Liver (tissue), 3 donors: ENCODE measurements around the gene ZNF423.

Source experiments
- CTCF ChIP-seq: fragments of 150-350 bp; IDR thresholded peaks from 2 replicates; pipeline ENCODE4 v1.5.1; 2017; ENCODE audit warnings: improper control_type of control experiment, low read depth, low read length; ENCODE audit not compliant: missing input control
- EGR1 ChIP-seq, 2 donors: IDR thresholded peaks; 2 replicates each; pipeline ENCODE4 v1.6.1; 2016 to 2018; ENCODE audit warnings: antibody characterized with exemption in 2 of 2, low read depth in 2 of 2
- MAX ChIP-seq: IDR thresholded peaks from 2 replicates; pipeline ENCODE4 v1.6.1; 2016; ENCODE audit warnings: antibody characterized with exemption
- NR2F2 ChIP-seq: IDR thresholded peaks from 2 replicates; pipeline ENCODE4 v1.6.1; 2016; ENCODE audit warnings: antibody characterized with exemption
- RAD21 ChIP-seq, 2 donors: IDR thresholded peaks; 2 replicates each; pipeline ENCODE4 v1.6.1; 2016; ENCODE audit warnings: antibody characterized with exemption in 2 of 2, mild to moderate bottlenecking in 2 of 2
- REST ChIP-seq: IDR thresholded peaks from 2 replicates; pipeline ENCODE4 v1.6.1; 2016; ENCODE audit warnings: antibody characterized with exemption, mild to moderate bottlenecking
- YY1 ChIP-seq: IDR thresholded peaks from 2 replicates; pipeline ENCODE4 v1.6.1; 2016; ENCODE audit warnings: antibody characterized with exemption, mild to moderate bottlenecking
- donor health status: healthy.
- donor health status: healthy.

- no peak for TF ChIP-seq CTCF
- TF ChIP-seq REST = no peak
- no peak for TF ChIP-seq RAD21 (IDR thresholded peaks at IDR 0.05)
- no peak for TF ChIP-seq EGR1 (IDR thresholded peaks at IDR 0.05; ENCODE audit: low read depth in 2 of 2)
- no peak for TF ChIP-seq MAX
- TF ChIP-seq NR2F2 = no peak
- no peak for TF ChIP-seq YY1
Observed at GRCh38 chr16:49455991-49456745, 399.7 kb downstream of the ZNF423 start.
